HCT116 (cell line): ENCODE results near the gene NHERF1. TPM values are rescaled to one million over a fixed set of nuclear protein-coding genes. Genes with fewer than 3 reads are reported as not detected.

Experiments
- ATAC-seq: fragments of 200-7000 bp; cut with Tn5 transposase; 2 replicates; pipeline ENCODE4 v1.9.1; 2020; ENCODE audit warnings: mild to moderate bottlenecking, moderate library complexity
- BruUV-seq: library from RNA; stranded (reverse); fragments of 400-500 nt; replicated peaks from 2 replicates; lab custom pipeline; 2021; lab: Mats Ljungman, UMichigan
- CTCF ChIA-PET: fragments of 300-600 bp; sonication (Branson Sonifier 250); formaldehyde crosslinking; loops from one replicate; lab custom pipeline; 2021; ENCODE audit warnings: antibody characterized with exemption; lab: Charles Lee
- POLR2A ChIA-PET: fragments of 300-600, 350-600 bp; sonication (Branson Sonifier 250); formaldehyde crosslinking; loops from one replicate; lab custom pipeline; 2021; ENCODE audit warnings: antibody characterized with exemption; lab: Charles Lee
- RAD21 ChIA-PET, 2 experiments: fragments of 300-600 bp; sonication (Branson Sonifier 250); formaldehyde crosslinking; loops; one replicate each; lab custom pipeline; 2023; ENCODE audit warnings: low total read pairs in 2 of 2; ENCODE audit not compliant: uncharacterized antibody in 2 of 2, unreplicated experiment in 2 of 2, low non-redundant PET in 1 of 2; lab: Charles Lee
- DNase-seq: peaks from one replicate; pipeline ENCODE4 v3.0.0-alpha.2; 2010; ENCODE audit warnings: low read depth, low spot score
- H2AFZ ChIP-seq: fragments of 200-600 bp; shearing (Covaris generic), sonication (generic); 2 replicates; pipeline ENCODE4 v1.6.1; 2017; ENCODE audit warnings: low read depth, mixed run types, mixed read lengths, antibody characterized with exemption, low read length; ENCODE audit not compliant: poor library complexity, severe bottlenecking
- H3K27ac ChIP-seq: 2 replicates; pipeline ENCODE4 v1.5.1; 2012; ENCODE audit warnings: low read depth, low read length
- H3K27me3 ChIP-seq: fragments of 200-600 bp; sonication (generic); 2 replicates; pipeline ENCODE4 v1.6.1; 2016; ENCODE audit warnings: mixed run types, low read length, mixed read lengths; ENCODE audit not compliant: insufficient read depth
- H3K36me3 ChIP-seq, 2 experiments: fragments of 200-500 bp in 1 of 2; fragments of 200-600 bp in 1 of 2; sonication (Bioruptor generic) in 1 of 2; sonication (generic) in 1 of 2; 2 replicates each; pipeline versions ENCODE4 v1.5.1 to v1.6.1; 2014 to 2016; ENCODE audit warnings: low read length in 2 of 2, inconsistent platforms in 1 of 2, mixed read lengths in 1 of 2, mixed run types in 1 of 2; ENCODE audit not compliant: insufficient read depth in 2 of 2, control insufficient read depth in 1 of 2
- H3K4me1 ChIP-seq, 2 experiments: fragments of 200-600 bp in 1 of 2; sonication (generic) in 1 of 2; 2 replicates each; pipeline versions ENCODE4 v1.5.1 to v1.6.1; 2012 to 2017; ENCODE audit warnings: low read length in 2 of 2, inconsistent platforms in 1 of 2, mild to moderate bottlenecking in 1 of 2, mixed read lengths in 1 of 2, mixed run types in 1 of 2, moderate library complexity in 1 of 2; ENCODE audit not compliant: insufficient read depth in 2 of 2, control insufficient read depth in 1 of 2
- H3K4me2 ChIP-seq: fragments of 200-600 bp; sonication (generic); 2 replicates; pipeline ENCODE4 v1.6.1; 2017; ENCODE audit warnings: mixed run types, low read length, mixed read lengths
- H3K4me3 ChIP-seq, 2 experiments: fragments of 200-600 bp in 1 of 2; sonication (generic) in 1 of 2; replicated peaks in 1 of 2; 2 replicates each; pipeline ENCODE4 v1.5.1; 2011 to 2016; ENCODE audit warnings: low read length in 2 of 2, control low read depth in 1 of 2, low read depth in 1 of 2, mild to moderate bottlenecking in 1 of 2, mixed read lengths in 1 of 2, mixed run types in 1 of 2
- H3K79me2 ChIP-seq: fragments of 200-600 bp; sonication (generic); 2 replicates; pipeline ENCODE4 v1.6.1; 2017; ENCODE audit warnings: mild to moderate bottlenecking, mixed run types, low read length, moderate library complexity, mixed read lengths; ENCODE audit not compliant: insufficient read depth
- H3K9ac ChIP-seq: fragments of 200-600 bp; sonication (generic); 2 replicates; pipeline ENCODE4 v1.6.1; 2016; ENCODE audit warnings: low read length, mixed read lengths
- H3K9me2 ChIP-seq: fragments of 200-600 bp; sonication (generic), shearing (Covaris generic); 2 replicates; pipeline ENCODE4 v1.6.1; 2017; ENCODE audit warnings: mixed run types, mild to moderate bottlenecking, moderate library complexity; ENCODE audit not compliant: insufficient read depth
- H3K9me3 ChIP-seq, 2 experiments: fragments of 200-500 bp in 1 of 2; fragments of 200-600 bp in 1 of 2; sonication (Bioruptor generic) in 1 of 2; sonication (generic) in 1 of 2; 2 replicates each; pipeline ENCODE4 v1.6.1; 2014 to 2017; ENCODE audit warnings: low read length in 2 of 2, mixed read lengths in 2 of 2, inconsistent platforms in 1 of 2, low read depth in 1 of 2, mild to moderate bottlenecking in 1 of 2, mixed run types in 1 of 2, moderate library complexity in 1 of 2; ENCODE audit not compliant: control insufficient read depth in 1 of 2, insufficient read depth in 1 of 2
- H4K20me1 ChIP-seq: fragments of 200-600 bp; sonication (generic), shearing (Covaris generic); 2 replicates; pipeline ENCODE4 v1.6.1; 2017; ENCODE audit warnings: mixed run types, mild to moderate bottlenecking, moderate library complexity; ENCODE audit not compliant: insufficient read depth
- CTCF ChIP-seq, 3 experiments: fragments of 200-600 bp in 1 of 3; sonication (generic) in 1 of 3; IDR thresholded peaks in 2 of 3; conservative IDR thresholded peaks in 1 of 3; 2 replicates each; pipeline ENCODE4 v1.5.1; 2012 to 2017; ENCODE audit warnings: low read depth in 2 of 3, low read length in 2 of 3, antibody characterized with exemption in 1 of 3, borderline replicate concordance in 1 of 3, control low read depth in 1 of 3, mild to moderate bottlenecking in 1 of 3, mixed read lengths in 1 of 3, mixed run types in 1 of 3, moderate library complexity in 1 of 3; ENCODE audit not compliant: insufficient read depth in 1 of 3
- ELF1 ChIP-seq: IDR thresholded peaks from 2 replicates; pipeline ENCODE4 v1.6.1; 2012; ENCODE audit warnings: low read depth, borderline replicate concordance
- EZH2 ChIP-seq: fragments of 200-600 bp; sonication (generic); IDR thresholded peaks from 2 replicates; pipeline ENCODE4 v1.6.1; 2017; ENCODE audit warnings: antibody characterized with exemption, mixed run types
- EZH2phosphoT487 ChIP-seq: fragments of 200-600 bp; IDR thresholded peaks from 2 replicates; pipeline ENCODE4 v1.6.1; 2018; ENCODE audit warnings: antibody characterized with exemption, borderline replicate concordance
- FOSL1 ChIP-seq: IDR thresholded peaks from 2 replicates; pipeline ENCODE4 v1.6.1; 2012; ENCODE audit warnings: low read depth
- JUND ChIP-seq: IDR thresholded peaks from 2 replicates; pipeline ENCODE4 v1.6.1; 2012
- POLR2AphosphoS5 ChIP-seq: IDR thresholded peaks from 2 replicates; pipeline ENCODE4 v1.6.1; 2011; ENCODE audit warnings: mild to moderate bottlenecking, low read depth, low read length, moderate library complexity
- RAD21 ChIP-seq: IDR thresholded peaks from 2 replicates; pipeline ENCODE4 v1.6.1; 2012; ENCODE audit warnings: low read depth, mild to moderate bottlenecking
- SP1 ChIP-seq: IDR thresholded peaks from 2 replicates; pipeline ENCODE4 v1.6.1; 2012; ENCODE audit warnings: low read depth
- TCF7L2 ChIP-seq: IDR thresholded peaks from 2 replicates; pipeline ENCODE4 v1.7.0; 2011; ENCODE audit warnings: borderline replicate concordance, inconsistent platforms; ENCODE audit not compliant: insufficient read depth, insufficient read length; ENCODE audit errors: extremely low read depth
- YY1 ChIP-seq: IDR thresholded peaks from 2 replicates; pipeline ENCODE4 v1.6.1; 2011; ENCODE audit warnings: low read length, low read depth, moderate library complexity, mild to moderate bottlenecking; ENCODE audit not compliant: insufficient replicate concordance; ENCODE audit errors: extremely low read depth
- ZBTB33 ChIP-seq: IDR thresholded peaks from 2 replicates; pipeline ENCODE4 v1.6.1; 2011; ENCODE audit warnings: mild to moderate bottlenecking, low read length, moderate library complexity; ENCODE audit not compliant: insufficient replicate concordance; ENCODE audit errors: extremely low read depth
- ZFX ChIP-seq: fragments of 450-650 bp; IDR thresholded peaks from 2 replicates; pipeline ENCODE4 v1.6.1; 2017
- intact Hi-C: fragments of 100-400 bp; cut with micrococcal nuclease; formaldehyde crosslinking; loops from 2 replicates; pipeline ENCODE4 v1.10.0; 2022
- total RNA-seq: library from RNA; stranded (reverse); gene quantifications from one replicate; pipeline ENCODE4 v1.2.1, GENCODE V29; 2021; ENCODE audit not compliant: unreplicated experiment

NHERF1 gene
- total RNA-seq, 1 experiment from 2014 or later: 129 TPM

- TF ChIP-seq CTCF (IDR thresholded peaks at IDR 0.05 in 2 of 3, conservative IDR thresholded peaks at IDR 0.05 in 1 of 3; ENCODE audit: borderline replicate concordance in 1 of 3, insufficient read depth in 1 of 3, low read depth in 2 of 3, low read length in 2 of 3): no peak
Observed at GRCh38 chr17:74766413-74766812, 18.0 kb downstream of the NHERF1 start (continued).

GRCh38 chr17:74767111-74767516 lies 18.7 kb downstream of the NHERF1 start:
- TF ChIP-seq POLR2AphosphoS5: no peak
- no peak for TF ChIP-seq ZFX
- no peak for TF ChIP-seq ELF1
- no peak for TF ChIP-seq YY1
- TF ChIP-seq JUND: no peak
- no peak for TF ChIP-seq SP1
- no peak for TF ChIP-seq TCF7L2
- no peak for TF ChIP-seq RAD21
- no peak for TF ChIP-seq FOSL1
- TF ChIP-seq EZH2: no peak
- TF ChIP-seq EZH2phosphoT487: no peak
- TF ChIP-seq ZBTB33: no peak
- no peaks in the 10 kb centered on the region for H4K20me1 ChIP-seq

More at GRCh38 chr17:74767111-74767516, 18.7 kb downstream of the NHERF1 start:
- Histone ChIP-seq H3K27me3 (no peaks in the 10 kb centered on the region), H3K4me1 (peaks cover 3 to 24% of the 10 kb centered on the region in 2 experiments; a peak in 2 of 4 replicates), H3K4me2 (no peak overlapping the region), H3K36me3 (peaks cover 12 to 26% of the 10 kb centered on the region in 2 experiments; a peak in 3 of 4 replicates), H3K4me3 (no peak overlapping the region), H3K27ac (no peak overlapping the region; the same call in 1 of the 2 replicates), H3K79me2 (peaks cover 3% of the 10 kb centered on the region; the same call in 1 of the 2 replicates), H2AFZ (no peak overlapping the region), H3K9ac (no peak overlapping the region), H3K9me3 (no peaks in the 10 kb centered on the region), H3K9me2 (no peaks in the 10 kb centered on the region)
- no peak for ATAC-seq
- DNase-seq: no peak
- CTCF ChIA-PET: interaction anchor here (1.4 kb wide), 1 partner anchor 22 kb away, joined by 3 read pairs; no protein-coding TSS in a partner anchor
- POLR2A ChIA-PET: interaction anchor here (1.2 kb wide), 1 partner anchor 9 kb away, joined by 3 read pairs; no protein-coding TSS in a partner anchor
- no TSS peak for BruUV-seq
- intact Hi-C loops: no loop called here
- RAD21 ChIA-PET: interaction anchor here in 1 of 2 experiments (0.8 kb wide), 1 partner anchor 23 kb away, joined by 3 read pairs; no protein-coding TSS in a partner anchor
